CD4-positive, alpha-beta T cell treated with Interleukin-6 at 100 ng/mL for 8 hours (primary cell): Measurements from ENCODE around the gene GRAMD1C.

Source experiments
- DNase-seq: peaks from one replicate; pipeline ENCODE4 v3.0.0-alpha.2; 2020; ENCODE audit warnings: mixed read lengths, low spot score

The GRAMD1C gene

DNA sequence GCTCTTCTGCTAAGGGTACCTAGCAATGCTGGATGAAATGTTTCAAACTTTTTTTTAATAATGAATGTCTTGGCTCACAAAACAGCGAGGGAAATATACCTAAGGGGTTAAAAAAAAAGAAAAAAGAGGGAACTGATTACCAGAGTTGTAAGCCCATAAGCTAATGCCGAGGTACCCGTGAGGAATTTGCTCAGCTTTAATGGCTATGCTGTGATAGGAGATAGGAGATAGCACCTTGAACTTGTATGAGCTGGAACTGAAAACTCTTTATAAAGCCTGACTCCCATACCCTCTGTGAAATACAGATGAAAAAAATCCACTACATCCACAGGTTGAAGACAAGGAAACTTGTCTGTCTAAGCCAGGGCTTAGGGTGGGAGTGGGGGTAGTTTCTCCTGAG is 13.9 kb downstream of the GRAMD1C start:
- no peak for DNase-seq

DNA sequence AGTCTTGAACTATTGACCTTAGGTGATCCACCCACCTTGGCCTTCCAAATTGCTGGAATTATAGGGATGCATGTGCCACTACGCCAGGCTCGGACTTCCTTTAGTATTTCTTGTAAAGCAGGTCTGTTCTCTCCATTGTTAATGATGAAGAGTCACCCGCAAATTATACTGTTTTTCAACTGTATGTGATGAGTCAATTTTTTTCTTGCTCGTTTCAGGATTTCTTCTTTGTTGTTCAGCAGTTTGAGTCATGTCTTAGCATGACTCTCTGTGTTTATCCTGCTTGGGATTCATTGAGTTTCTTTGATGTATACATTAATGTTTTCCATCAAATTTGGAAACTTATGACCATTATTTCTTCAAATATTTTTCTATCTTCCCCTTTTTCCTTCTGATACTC is 28.9 kb downstream of the GRAMD1C start:
- no peak for DNase-seq

DNA sequence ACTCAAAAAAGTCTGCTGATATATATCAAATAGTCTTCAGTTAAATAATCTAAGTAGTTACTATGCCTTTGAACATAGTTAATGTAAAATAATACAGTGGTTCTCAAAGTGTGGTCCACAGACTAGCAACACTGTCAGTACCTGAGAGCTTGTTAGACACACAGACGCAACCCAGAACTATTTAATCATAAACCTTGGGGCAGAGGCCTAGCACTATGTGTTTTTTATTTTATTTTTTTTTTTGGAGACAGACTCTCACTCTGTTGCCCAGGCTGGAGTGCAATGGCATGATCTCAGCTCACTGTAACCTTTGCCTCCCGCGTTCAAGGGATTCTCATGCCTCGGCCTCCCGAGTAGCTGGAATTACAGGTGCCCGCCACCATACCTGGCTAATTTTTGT is 34.7 kb downstream of the GRAMD1C start:
- DNase-seq, result no peak

DNA sequence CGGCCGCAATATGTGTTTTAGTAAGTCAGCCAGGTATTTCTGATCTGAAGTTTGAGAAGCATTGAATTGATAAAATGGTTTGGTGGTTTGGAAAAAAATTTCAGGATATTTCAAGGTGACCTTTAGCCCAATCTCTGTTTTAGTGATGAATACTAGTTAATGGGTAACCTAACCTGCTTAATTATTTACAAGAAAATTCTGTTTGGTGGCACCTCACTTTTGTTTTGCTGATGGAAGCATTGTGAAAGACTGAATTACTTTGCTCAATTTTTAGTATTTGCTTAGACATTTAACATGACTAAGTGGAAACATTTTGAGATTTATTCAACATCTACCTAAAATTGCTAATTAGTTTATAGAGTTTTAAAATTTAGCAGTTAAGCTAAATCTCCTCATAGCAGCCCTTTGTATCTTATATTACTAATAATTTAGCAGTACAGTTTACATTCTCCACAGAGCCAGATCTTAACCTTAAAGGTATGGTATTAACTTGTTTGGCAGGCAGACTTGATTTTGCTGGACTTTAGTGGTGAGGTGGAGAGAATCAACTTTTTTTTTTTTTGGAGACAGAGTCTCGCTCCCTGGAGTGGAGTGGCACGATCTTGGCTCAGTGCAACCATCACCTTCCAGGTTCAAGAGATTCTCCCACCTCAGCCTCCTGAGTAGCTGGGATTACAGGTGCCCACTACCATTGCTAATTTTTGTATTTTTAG is 35.4 kb downstream of the GRAMD1C start:
- no peak for DNase-seq

DNA sequence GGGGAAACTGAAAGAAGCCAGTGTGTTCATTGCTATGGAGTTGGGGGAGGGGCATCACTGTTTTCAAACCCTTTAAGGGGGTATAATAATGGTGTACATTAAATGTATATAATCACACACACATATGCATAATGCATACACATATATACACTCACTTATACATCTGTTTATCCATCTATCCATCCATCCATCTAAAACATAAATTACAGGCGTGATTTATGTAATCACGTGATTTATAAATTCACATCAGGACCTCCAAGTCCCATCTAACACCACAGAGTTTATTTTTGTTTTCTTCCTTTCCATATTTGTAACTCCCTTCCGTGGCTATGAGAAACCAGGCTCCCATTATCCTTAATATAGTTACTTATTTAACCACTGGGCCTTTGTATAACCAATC is 39.8 kb downstream of the GRAMD1C start:
- no peak for DNase-seq

DNA sequence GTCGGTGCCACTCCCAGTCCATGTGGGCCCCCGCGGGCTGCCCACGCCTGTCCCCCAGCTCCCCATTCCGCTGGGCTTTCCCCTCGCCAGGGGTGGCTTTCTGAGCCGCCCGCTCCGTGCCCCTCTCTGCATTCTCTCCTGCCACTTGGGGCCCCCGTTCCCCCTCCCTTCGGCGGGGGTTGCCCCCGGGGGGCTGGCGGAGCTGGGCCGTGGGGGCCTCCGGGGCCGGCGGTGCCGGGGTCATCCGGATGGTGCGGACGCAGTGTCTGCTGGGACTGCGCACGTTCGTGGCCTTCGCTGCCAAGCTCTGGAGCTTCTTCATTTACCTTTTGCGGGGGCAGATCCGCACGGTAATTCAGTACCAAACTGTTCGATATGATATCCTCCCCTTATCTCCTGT is 46.5 kb downstream of the GRAMD1C start:
- no peak for DNase-seq

DNA sequence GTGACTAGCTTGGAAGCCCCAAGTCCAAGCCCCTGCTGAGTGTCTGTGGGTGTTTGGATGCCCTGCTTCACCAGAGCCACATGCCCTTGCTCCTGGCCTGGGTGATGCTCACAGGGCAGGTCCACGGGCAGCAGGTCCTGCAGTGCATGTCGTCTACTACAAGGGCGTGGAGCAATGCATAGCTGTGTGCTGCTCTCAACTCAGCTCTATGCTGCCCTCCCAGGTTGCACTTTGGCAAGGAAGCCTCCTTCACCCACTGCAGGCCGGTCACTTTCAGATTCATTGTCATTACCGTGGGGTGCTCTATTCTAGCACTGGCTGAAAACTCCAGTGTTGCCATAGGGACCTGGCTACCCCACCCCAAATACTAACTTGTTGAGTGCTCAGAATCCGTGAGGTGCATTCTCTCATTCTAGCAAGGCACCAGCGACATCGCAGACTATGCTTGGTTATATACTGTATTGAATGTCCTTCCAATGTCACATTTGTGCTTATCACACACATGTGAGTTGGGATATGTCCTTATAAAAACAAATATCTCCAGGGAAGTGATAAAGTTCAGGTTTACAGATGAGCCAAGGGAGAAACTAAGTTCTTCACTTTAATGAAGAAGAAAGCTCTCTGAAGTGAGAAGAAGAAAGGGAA is 51.8 kb downstream of the GRAMD1C start:
- no peak for DNase-seq

DNA sequence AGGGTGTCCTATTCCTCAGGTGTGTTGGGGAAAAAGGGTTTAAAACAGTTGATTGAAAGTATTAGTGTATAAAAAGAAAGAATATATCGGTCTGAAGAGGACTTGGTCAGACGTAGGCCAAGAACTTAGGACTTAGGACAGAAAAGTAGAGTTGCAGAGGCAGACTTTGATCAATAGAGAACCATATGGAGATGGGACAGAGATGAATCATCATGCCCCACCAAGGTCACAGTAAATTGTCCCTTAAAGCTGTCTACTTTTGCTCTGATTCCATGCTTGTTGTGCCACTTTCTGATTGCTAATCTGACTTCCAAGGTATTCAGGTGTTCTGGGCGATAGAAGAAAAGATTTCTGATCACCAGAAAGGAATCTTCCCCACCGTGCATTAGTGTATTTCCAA is 56.3 kb downstream of the GRAMD1C start:
- DNase-seq, result no peak

DNA sequence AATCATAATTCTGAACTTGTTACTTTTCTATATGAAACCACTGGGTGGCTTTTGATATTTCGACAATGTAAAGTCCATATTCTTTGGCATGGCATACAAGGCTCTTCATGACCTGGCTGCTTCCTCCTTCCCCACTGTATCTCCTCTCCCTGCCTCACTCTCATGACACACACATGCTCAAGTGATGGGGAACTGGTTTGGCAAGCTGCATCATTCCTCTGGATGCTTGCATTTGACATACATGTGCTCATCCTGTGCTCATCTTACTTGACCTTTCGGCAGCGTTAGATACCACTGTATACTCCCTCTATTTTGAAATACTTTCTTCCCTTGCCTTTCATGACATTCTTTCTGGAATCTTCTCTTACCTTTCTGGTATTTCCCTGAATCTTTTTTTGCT is 57.4 kb downstream of the GRAMD1C start:
- no peak for DNase-seq

DNA sequence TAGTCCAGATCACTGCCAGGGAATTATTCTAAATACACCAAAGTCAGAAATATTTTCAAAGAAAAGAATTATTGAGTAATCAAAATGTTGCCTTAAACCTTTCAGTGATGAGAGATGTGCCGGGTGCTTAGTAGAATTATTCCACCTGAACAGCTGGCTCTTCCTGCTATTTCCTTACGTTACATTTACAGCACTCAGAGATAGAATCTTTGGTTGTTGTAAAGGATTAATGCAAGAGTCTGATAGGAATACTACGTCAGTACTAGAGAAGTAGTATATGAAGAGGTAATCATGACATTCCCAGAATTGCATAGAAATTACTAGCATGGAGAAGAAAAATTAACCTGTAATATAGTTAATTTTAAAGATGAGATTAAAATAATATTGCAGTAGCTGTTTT is 58.3 kb downstream of the GRAMD1C start:
- DNase-seq, result no peak

DNA sequence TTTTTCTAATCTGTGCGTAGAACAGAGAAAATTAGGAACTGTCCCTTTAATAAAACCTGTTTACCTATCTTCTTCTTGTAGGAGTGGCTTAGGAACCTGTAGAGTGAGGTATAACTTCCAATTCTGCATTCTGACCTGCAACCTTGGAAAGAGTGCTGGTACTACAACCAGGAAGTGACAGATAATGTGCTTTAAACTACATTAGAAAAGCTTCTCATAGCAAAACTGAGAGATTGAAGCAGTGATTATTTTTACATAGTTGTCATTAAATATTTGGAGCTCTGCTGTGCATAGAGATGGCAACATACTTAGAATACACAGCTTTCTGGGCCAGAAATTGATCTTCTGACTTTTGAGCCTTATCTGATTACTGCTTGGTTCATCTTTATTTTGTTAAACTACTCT is 58.8 kb downstream of the GRAMD1C start:
- DNase-seq, result no peak

DNA sequence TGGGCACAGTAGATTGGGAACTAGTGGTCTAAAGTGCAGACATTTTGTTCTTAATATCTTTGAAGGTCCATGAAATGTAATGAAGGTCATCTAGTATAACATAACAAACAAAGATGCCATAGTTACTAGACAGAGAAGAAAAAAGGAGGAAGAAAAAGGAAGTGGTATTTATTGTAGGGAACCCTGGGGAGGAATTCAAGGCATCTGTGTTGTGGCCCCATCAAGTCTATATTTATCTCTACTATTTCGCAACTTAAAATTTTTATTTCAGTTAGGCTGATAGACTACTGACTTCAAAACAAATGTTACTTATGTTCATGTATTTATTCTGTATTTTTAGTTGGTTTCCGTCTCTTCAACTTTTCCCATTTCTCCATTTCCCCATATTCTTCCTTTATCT is 60.3 kb downstream of the GRAMD1C start:
- no peak for DNase-seq

DNA sequence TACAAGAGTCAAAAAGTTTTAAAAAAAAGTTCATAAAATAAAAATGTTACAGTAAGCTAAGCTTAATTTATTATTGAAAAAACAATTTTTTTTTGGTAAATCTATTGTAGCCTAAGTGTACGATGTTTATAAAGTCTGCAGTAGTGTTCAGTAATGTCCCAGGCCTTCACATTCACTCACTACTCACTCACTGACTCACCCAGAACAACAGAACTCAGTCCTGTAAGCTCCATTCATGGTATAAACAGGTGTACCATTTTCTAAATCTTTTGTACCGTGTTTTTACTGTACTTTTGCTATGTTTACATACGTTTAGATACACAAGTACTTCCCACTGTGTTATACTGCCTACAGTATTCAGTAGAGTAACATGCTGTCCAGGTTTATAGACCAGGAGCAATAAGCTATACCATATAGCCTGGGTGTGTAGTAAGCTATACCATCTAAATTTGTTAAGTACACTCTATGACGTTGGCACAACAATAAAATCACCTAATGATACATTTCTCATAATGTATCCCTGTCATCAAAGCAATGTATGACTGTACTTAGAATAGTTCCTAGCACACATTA is 68.1 kb downstream of the GRAMD1C start:
- no peak for DNase-seq

DNA sequence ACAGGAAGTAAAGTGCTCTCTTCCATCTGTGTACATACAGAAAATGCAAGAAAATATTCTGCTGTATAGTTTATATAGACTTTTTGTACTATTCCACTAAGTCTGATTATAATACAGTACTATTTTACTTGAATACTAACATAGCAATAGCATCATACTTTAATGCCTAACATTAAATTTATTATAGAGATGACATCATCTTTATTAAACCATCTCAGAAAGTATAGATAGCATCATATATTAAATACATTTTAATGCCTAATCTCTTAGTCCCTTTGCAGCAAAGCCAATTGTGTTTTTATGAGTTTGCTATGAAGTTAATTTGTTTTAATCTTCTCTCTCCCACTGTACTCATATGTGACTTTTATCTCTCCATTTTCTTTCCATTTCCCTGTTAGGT is 69.5 kb downstream of the GRAMD1C start:
- DNase-seq, result no peak

DNA sequence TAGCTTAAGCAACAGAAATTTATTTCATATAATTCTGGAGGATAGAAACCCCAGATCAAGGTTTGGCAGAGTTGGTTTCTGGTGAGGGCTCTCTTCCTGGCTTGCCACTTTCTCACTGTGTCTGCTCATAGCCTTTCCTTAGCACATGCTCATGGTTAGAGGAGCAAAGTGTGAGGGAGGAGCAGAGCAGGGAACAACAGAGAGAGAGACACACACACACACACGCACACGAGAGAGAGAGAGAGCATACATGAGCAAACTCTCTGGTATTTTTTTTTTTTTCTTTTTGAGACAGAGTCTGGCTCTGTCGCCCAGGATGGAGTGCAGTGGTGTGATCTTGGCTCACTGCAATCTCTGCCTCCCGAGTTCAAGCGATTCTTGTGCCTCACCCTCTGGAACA is 72.4 kb downstream of the GRAMD1C start:
- DNase-seq, result no peak

DNA sequence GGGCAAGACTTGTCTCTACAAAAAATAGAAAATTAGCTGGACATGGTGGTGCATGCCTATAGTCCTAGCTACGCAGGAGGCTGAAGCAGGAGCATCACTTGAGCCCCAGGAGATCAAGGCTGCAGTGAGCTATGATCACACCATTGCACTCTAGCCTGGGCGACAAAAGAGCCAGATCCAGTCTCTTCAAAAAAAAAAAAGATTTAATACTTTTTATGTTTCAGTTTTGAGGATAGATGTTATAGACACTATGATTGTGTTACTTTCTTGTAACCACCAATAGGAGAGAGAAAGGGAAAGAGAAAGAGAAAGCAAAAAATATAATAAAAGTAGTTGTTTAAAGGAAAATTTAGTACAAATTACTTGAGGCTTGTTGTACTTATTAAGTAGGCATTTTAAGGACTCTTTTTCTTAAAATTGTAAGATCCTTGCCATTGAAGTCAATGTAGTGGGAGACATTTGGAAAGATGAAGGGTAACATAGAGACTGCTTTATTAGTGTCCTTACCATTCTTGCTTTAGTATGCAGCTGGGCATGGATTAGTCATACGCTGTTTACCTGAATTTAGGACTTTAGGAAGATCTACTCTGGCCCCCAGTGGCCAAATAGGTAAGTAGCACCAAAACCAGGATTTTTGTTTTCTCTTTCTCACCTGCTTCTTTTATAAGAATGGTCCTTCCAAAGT is 74.1 kb downstream of the GRAMD1C start:
- DNase-seq, result peak; percentile 47

DNA sequence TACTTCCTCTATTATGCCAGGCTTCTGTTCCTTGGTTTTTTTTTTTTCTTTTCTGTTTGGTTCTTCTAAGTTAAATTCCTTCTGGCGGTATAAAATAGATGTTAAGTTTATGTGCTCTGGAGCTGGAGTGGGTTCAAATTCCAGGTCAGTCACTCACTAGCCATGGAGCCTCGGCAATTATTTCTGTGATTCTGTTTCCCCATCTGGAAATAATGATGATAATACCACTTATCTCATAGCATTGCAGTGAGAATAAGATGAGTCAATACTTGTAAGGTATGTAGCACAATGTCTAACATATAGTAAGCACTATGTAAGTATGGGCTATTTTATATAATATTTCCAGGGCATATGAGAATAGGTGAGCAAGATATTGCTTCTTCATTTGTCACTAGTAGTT is 76.1 kb downstream of the GRAMD1C start:
- DNase-seq, result no peak

DNA sequence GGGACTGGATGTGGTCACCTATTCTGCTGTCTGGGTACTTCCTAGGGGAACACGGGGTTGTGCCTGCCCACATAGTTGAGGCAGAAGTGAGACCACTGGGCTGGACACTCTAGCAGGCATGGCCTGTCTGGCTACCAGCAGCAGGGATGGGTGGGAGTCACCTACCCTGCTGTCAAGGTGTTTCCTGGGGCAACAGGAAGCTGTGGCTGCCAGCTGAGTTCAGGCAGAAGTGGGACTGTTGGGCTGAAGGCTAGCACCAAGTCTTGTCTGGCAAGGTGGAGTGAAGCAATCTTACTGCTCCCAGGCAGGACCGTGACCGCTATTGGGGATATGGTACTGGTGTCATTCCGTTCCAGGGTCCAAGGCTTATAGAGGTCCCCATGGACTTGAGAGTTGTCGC is 89.0 kb downstream of the GRAMD1C start:
- no peak for DNase-seq

DNA sequence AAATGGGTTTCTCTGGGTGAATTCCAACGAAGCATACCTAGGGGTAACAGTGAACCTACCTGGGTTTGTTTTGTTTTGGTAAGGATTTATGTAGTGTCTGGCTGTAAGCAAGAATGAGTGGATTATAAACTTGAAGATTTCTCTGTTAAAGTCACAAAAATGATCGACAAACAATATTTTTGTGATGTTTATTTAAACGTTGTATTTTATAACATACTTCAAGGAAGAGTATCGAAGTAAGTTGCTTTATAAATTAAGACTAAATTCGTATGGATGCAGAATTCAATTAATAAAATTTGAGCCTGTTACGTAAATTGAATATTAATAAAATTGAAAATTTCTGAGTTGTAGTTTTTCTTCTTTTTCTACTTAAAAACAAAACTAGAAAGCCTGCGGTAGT is 108.2 kb downstream of the GRAMD1C start:
- DNase-seq, result no peak

DNA sequence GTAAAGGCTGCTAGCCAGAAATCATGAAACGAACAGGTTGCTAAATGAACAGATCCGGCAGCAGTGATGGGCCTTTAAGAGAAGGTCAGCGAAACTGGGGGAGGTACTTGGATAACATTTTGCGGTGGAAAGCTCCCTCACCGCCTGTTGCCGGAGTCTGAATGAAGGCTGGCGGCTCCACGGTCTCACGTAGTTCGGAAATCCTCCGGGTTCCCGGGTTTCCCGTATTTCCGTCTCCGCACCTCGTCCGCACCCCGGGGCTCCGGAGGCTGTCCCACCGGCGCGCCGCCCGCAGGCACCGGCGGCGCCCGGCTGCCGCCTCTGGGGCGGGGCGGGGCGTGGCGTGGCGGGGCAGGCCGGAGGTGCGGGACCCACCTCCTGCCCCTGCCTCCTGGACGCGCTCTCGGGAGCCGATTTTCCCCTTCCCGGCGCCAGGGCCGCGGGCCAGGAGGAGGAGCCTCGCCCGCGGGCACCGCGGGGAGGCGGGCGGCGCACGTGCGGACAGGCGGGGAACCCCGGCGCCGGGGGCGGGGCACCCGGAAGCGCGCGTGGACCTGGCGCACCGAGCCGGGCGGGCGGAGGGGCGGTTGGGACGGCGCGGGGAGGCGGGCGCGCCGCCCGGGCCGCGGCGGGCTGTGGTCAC is 108.9 kb downstream of the GRAMD1C start, which contains the start of gene ZDHHC23:
TSS of gene ZDHHC23 (plus strand) at position 642 of the 643 bp plus-strand sequence. CDS start 790 bp downstream, outside the sequence.
- peak; percentile 48 for DNase-seq

DNA sequence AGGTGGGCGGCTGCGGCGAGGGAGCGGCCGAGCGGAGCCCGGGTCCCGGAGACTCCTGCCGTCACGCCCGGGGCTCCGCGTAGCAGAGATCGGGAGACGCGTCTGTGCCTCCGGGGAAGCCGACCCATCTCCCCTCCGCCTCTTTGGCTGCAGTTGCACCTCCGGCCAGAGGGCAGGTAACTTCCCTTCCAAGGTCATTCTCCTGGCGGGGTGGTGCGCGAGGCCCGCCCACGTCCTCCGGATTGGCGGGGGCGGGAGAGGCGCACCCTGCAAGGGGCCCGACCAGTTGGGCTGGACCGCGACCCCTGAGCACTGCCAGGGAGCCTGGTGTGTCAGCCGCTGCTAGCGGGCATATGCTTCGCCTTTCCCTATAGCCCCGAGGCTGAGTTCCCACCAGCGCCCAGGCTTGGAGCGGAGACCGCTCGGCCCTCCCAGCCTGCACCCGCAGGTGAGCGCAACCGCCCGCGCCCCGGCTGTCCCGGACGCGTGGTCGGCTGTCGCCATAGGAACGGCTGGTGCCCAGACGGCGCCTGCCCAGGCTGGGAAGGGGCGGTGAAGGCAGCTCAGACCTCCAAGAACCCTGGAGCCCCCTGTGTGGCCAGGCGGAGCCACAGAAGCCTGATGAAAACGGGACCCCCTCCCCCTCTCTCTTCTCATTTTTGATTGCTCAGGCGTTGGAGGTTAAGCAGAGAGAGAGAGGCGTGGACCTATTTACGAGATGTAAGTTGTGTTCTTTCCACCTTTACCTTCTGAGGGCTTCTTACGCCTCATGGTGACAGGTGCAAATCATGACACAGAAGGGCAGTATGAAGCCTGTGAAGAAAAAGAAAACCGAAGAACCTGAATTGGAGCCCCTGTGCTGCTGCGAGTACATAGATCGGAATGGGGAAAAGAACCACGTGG is 109.7 kb downstream of the GRAMD1C start:
- no peak for DNase-seq
